GM12891 (cell line): ENCODE measurements around the gene SLC39A6. TPM values are rescaled to one million over a fixed set of nuclear protein-coding genes. Genes with fewer than 3 reads are reported as not detected.
A peak's percentile ranks its signal among the peaks of the same experiment; 100 is the strongest.
"Not testable (repeated sequence)": the region's sequence is repeated elsewhere in the genome, so short reads cannot be mapped to it uniquely, and the experiment has no call there.

Experiments
- DNase-seq: peaks from one replicate; pipeline ENCODE4 v3.0.0; 2011; ENCODE audit warnings: low spot score; ENCODE audit not compliant: insufficient read length
- FAIRE-seq: peaks from 2 replicates; lab custom pipeline; 2011; peaks lifted over from hg19 to GRCh38; lab: Jason Lieb, UNC
- PAX5 ChIP-seq: IDR thresholded peaks from 2 replicates; pipeline ENCODE4 v1.6.1; 2011; ENCODE audit warnings: low read length, moderate library complexity, mild to moderate bottlenecking; ENCODE audit not compliant: insufficient read depth, severe bottlenecking
- POLR2A ChIP-seq: IDR thresholded peaks from 2 replicates; pipeline ENCODE4 v1.6.1; 2011; ENCODE audit warnings: low read depth, low read length, control low read depth
- POLR2AphosphoS5 ChIP-seq: IDR thresholded peaks from 2 replicates; pipeline ENCODE4 v1.6.1; 2011; ENCODE audit warnings: low read depth, low read length, control low read depth
- POU2F2 ChIP-seq: IDR thresholded peaks from 2 replicates; pipeline ENCODE4 v1.6.1; 2011; ENCODE audit warnings: low read depth, mild to moderate bottlenecking, control low read depth, low read length, moderate library complexity
- SPI1 ChIP-seq: IDR thresholded peaks from 2 replicates; pipeline ENCODE4 v1.6.1; 2011; ENCODE audit warnings: low read depth, low read length, control low read depth
- TAF1 ChIP-seq: IDR thresholded peaks from 2 replicates; pipeline ENCODE4 v1.6.1; 2011; ENCODE audit warnings: low read depth, low read length, control low read depth
- polyA plus RNA-seq: library from polyadenylated mRNA; unstranded; fragments of >200 nt; gene quantifications from one replicate; pipeline ENCODE4 v1.2.1, GENCODE V29; 2012; ENCODE audit warnings: low read depth, missing spikeins, inconsistent platforms; ENCODE audit not compliant: missing spikeins

The SLC39A6 gene, protein sequence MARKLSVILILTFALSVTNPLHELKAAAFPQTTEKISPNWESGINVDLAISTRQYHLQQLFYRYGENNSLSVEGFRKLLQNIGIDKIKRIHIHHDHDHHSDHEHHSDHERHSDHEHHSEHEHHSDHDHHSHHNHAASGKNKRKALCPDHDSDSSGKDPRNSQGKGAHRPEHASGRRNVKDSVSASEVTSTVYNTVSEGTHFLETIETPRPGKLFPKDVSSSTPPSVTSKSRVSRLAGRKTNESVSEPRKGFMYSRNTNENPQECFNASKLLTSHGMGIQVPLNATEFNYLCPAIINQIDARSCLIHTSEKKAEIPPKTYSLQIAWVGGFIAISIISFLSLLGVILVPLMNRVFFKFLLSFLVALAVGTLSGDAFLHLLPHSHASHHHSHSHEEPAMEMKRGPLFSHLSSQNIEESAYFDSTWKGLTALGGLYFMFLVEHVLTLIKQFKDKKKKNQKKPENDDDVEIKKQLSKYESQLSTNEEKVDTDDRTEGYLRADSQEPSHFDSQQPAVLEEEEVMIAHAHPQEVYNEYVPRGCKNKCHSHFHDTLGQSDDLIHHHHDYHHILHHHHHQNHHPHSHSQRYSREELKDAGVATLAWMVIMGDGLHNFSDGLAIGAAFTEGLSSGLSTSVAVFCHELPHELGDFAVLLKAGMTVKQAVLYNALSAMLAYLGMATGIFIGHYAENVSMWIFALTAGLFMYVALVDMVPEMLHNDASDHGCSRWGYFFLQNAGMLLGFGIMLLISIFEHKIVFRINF
- 15.4 TPM for polyA plus RNA-seq

DNA sequence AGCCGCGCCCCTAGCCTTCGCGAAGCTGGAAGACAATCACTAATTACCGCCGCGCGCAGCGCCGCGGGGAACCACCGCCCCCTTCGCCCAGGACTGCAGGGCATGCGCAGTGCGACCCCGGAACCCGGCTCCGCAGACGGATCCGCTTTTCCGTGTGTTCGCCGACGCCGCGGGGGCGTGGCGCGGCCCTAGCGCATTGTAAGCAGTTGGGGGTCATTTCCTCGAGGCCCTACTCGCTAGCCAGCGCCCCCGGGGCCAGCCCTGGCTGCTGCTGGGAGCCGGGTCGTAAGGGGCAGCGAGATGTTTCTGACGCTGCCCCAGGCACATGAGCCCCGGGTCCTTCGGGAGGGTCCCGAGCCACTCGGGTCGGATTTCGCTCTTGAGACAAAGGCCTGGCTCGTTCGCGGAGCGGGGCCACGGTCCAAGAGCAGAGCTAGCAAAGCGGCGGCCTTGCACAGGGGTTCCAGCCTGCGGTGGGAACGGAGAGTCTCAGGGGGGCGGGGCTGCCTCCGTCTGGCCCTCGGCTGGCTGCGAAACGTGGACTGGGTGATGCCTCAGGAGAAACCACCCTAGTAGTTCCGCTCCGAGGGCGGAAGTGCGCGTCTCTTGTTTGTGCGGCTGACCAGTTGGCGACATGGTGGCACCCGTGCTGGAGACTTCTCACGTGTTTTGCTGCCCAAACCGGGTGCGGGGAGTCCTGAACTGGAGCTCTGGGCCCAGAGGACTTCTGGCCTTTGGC, at the start of gene SLC39A6, which contains the start of gene ELP2:
SLC39A6 (minus strand) TSS at position 41 of the 739 bp plus-strand sequence. CDS start 2,333 bp downstream, outside the sequence.
ELP2 (plus strand) TSS at position 600 of the 739 bp plus-strand sequence; CDS start at position 635, 35 bp downstream.
- TF ChIP-seq POLR2A (peak; percentile 88), POU2F2 (peak; percentile 49), PAX5 (no peak), SPI1 (peak; percentile 86), POLR2AphosphoS5 (peak; percentile 86), TAF1 (peak; percentile 78; the same call in 1 of the 2 replicates)
- peak; percentile 88 for DNase-seq
- FAIRE-seq: peak; percentile 95

DNA sequence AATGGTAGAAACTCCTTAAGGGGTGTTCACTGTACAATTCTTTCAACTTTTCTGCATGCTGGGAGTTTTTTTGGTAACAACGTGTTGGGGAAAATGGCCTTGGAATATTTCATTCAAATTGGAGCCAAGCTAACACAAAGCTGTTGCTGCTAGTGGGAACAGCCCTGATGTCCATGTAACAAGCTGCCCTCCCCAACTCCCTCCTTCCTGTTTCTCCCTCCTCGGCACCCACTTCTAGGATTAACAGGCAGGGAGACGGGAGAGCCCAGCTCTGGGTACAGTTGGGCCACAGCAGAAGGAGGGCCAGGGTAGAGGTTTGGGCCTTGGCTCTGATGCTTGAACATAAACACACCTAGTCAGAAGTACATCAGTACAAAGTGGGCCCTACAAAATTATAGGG, 48.8 kb upstream of the SLC39A6 start:
- DNase-seq (no peak), FAIRE-seq (no peak)
- TF ChIP-seq POLR2A (no peak), SPI1 (no peak), POLR2AphosphoS5 (no peak), TAF1 (no peak), POU2F2 (no peak), PAX5 (no peak)

DNA sequence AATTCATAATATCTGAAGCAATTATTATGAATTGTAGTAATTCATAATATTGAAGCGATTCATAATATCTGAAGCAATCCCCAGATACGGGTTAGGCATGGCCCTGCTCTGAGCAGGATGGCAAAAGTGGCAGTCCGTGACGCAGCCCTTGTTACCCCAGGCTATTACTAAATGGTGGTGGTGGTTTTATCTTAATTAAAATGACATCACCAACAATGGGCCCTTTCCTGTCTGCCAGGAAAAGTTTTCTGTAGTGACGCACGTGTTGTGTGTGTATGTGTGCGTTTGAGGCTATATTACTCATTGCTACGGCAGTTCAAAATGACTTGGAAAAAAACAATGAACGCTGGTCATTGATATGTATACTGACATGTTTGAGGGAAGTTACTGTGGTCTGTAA, 47.6 kb upstream of the SLC39A6 start:
- DNase-seq: no peak
- no peak for FAIRE-seq
- TF ChIP-seq POLR2A (no peak), TAF1 (no peak), PAX5 (no peak)

DNA sequence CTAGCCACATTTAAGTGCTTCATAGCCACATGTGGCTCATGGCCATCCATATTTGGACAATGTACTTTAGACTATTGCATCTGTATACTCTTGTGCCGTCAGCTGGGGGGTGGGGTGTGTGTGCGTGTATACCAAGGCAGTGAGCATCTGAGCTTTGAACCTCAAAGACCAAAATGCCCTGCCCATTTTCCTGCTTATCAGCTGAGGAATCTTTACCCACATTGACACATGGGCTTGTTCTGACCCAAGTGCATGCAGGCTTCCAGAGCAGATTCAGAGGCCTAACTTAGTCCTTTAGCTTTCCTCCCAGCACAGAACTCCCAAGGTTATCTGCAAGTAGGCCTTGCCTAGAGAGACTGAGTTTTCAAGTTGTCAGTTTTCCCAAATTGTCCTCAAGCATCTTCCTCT, 47.0 kb upstream of the SLC39A6 start:
- DNase-seq (no peak), FAIRE-seq (no peak)
- TF ChIP-seq POLR2A (no peak), POU2F2 (no peak), POLR2AphosphoS5 (no peak), SPI1 (no peak), TAF1 (no peak), PAX5 (no peak)

DNA sequence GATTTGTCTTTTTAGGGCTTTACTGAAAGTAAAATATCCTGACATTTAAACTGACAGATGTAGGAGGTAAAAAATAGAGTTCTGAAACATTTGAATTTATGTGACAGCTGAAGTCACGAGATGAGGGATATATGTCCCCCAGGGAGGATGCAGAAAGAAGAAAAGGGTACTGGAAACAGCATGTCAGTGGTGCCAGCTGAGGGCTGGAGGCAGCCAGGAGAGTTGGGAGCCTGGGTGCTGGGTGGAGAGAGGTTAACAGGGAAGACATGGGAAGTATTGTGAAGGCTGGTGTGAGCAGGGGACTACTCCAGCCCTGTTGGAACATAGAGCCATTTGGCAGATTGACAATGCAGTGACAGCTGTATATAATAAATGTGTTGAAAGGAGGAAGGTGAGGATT, 46.3 kb upstream of the SLC39A6 start:
- FAIRE-seq (no peak), DNase-seq (no peak)
- TF ChIP-seq POLR2AphosphoS5: no peak
- TF ChIP-seq TAF1: no peak
- no peak for TF ChIP-seq PAX5
- TF ChIP-seq SPI1: no peak
- TF ChIP-seq POLR2A: no peak
- TF ChIP-seq POU2F2: no peak

DNA sequence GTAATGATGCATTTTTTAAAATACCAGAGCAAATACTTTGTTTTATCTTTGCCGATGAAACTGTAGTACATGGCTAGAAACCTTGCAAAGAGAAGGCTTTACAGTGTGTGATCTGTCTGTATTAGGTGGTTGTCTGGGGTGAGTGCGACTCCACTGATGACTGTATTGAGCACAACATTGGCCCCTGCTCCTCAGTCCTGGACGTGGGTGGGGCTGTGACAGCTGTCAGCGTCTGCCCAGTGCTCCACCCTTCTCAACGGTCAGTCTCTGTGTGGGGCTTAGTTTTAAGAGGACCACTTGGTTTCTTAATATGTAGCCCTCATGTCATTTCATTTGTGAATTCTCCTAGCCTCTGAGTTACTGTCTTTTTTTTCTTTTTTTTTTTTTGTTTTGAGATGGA, 40.8 kb upstream of the SLC39A6 start:
- no peak for DNase-seq
- no peak for FAIRE-seq
- no peak for TF ChIP-seq SPI1
- no peak for TF ChIP-seq POLR2AphosphoS5

DNA sequence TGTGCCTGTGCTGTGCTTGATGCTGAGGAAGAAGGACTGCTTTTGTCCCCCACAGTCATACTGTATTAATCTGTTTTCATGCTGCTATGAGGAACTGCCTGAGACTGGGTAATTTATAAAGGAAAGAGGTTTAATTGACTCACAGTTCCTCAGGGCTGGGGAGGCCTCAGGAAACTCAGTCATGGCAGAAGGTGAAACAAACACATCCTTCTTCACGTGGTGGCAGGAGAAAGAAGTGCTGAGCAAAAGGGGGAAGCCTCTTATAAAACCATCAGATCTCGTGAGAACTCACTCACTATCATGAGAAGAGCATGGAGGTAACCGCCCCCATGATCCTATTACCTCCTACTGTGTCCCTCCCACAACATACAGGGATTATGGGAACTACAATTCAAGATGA, 39.2 kb upstream of the SLC39A6 start:
- DNase-seq, FAIRE-seq: not testable (repeated sequence)

DNA sequence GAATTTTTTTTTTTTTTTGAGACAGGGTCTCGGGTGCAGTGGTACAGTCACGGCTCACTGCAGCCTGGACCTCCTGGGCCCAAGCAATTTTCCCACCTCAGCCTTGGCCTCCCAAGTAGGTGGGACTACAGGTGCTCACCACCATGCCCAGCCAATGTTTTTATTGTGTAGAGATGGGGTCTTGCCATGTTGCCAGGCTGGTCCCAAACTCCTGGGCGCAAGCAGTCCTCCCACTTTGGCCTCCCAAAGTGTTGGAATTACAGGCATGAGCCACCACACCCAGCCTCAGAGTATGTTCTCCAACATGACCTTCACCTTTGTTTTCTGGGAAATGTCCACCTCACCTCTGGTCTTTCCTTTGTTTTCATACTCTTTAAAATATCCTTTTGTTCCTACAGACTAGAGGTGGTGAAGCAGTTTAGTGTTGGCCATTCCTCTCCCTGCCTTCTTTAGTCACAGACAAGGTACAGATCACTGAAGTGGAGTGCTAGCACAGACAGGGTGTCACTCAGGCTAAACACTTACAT, 38.6 kb upstream of the SLC39A6 start:
- FAIRE-seq (no peak), DNase-seq (no peak)
- no peak for TF ChIP-seq TAF1
- no peak for TF ChIP-seq POLR2AphosphoS5
- no peak for TF ChIP-seq PAX5
- TF ChIP-seq POU2F2: no peak
- TF ChIP-seq POLR2A: no peak
- no peak for TF ChIP-seq SPI1

DNA sequence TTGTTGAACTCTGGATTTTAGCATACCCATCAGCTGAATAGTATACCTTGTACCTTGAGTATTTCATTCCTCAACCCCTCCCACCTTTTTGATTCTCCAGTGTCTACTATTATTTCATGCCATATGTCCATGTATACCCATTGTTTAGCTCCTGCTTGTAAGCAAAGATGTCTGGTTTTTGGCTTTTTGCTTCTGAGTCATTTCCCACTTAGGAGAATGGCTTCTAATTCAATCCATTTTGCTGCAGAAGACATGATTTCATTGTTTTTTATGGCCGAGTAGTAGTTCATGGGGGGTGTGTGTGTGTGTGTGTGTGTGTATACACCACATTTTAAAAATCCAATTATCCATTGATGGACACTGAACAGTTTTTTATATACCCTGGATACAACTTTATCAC, 33.8 kb upstream of the SLC39A6 start:
- TF ChIP-seq PAX5 (no peak), TAF1 (no peak), POLR2A (no peak), SPI1 (no peak), POLR2AphosphoS5 (no peak), POU2F2 (no peak)
- FAIRE-seq (no peak), DNase-seq (no peak)
